AG04450 (cell line): ENCODE results near the gene KPTN. TPM values are rescaled to one million over a fixed set of nuclear protein-coding genes. Genes with fewer than 3 reads are reported as not detected.

Source experiments
- CTCF ChIA-PET: fragments of 300-600, 350-600 bp; formaldehyde crosslinking; extraction: SDS; loops from one replicate; lab custom pipeline; 2022; ENCODE audit warnings: antibody characterized with exemption, inconsistent platforms; lab: Charles Lee
- POLR2A ChIA-PET: fragments of 350-600 bp; formaldehyde crosslinking; extraction: SDS; loops from one replicate; lab custom pipeline; 2021; ENCODE audit warnings: antibody characterized with exemption, inconsistent platforms; lab: Yijun Ruan, JAX
- DNase-seq: peaks from one replicate; pipeline ENCODE4 v3.0.0-alpha.2; 2011; ENCODE audit warnings: low read depth, low spot score
- H3K27ac ChIP-seq: one replicate; pipeline ENCODE4 v1.5.1; 2012; ENCODE audit warnings: low read depth, low read length, control low read depth
- H3K27me3 ChIP-seq: one replicate; pipeline ENCODE4 v1.6.0; 2012; ENCODE audit warnings: low read length; ENCODE audit not compliant: control insufficient read depth, insufficient read depth
- H3K4me3 ChIP-seq: 2 replicates; pipeline ENCODE4 v1.5.1; 2011; ENCODE audit warnings: mild to moderate bottlenecking, low read depth, low read length, control low read depth
- H3K9me3 ChIP-seq: 2 replicates; pipeline ENCODE4 v1.5.1; 2012; ENCODE audit warnings: low read length; ENCODE audit not compliant: control insufficient read depth, insufficient read depth
- polyA plus RNA-seq: library from polyadenylated mRNA; depleted of rRNA; stranded (reverse); fragments of >200 nt; gene quantifications from 2 replicates; pipeline ENCODE4 v1.2.3, GENCODE V29; 2011
- TF ChIP-seq, protein P1 (sequence below): IDR thresholded peaks from 2 replicates; pipeline ENCODE4 v1.5.1; 2011; ENCODE audit warnings: low read depth, low read length, control low read depth, inconsistent platforms

The KPTN gene
- polyA plus RNA-seq, 1 experiment = 5.7 TPM

DNA sequence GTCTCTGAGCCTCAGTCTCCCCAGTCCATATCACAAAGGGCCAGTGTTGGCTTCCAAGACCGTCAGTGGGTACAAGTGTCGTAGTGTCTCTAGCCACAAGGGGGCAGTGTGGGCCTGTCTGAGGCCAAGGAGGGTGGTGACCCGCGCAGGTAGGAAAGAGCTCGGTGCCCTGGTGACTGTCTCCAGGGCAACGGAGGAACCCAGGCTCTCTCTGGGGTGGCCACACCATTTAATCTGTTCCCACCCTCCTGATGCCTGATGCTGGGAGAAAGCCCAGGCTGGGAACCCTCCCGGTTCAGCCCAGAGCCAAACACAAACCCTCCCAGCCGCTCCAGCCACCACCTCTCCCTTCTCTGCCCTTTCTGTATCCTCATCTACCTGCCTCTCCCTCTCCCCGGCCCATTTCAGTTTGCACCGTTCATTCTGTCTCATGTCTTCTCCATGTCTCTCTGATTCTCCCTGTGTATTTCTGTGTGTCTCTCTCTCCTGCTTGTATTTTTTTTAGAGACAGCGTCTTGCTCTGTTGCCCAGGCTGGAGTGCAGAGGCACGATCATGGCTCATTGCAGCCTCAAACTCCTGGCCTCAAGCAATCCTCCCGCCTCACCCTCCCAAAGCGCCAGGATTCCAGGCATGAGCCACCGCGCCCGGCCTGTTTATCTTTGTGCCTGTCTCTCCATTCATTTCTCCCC is 47.2 kb downstream of the KPTN start:
- H3K27me3 ChIP-seq = peaks cover 13% of the 10 kb centered on the region
- TF ChIP-seq, protein P1, sequence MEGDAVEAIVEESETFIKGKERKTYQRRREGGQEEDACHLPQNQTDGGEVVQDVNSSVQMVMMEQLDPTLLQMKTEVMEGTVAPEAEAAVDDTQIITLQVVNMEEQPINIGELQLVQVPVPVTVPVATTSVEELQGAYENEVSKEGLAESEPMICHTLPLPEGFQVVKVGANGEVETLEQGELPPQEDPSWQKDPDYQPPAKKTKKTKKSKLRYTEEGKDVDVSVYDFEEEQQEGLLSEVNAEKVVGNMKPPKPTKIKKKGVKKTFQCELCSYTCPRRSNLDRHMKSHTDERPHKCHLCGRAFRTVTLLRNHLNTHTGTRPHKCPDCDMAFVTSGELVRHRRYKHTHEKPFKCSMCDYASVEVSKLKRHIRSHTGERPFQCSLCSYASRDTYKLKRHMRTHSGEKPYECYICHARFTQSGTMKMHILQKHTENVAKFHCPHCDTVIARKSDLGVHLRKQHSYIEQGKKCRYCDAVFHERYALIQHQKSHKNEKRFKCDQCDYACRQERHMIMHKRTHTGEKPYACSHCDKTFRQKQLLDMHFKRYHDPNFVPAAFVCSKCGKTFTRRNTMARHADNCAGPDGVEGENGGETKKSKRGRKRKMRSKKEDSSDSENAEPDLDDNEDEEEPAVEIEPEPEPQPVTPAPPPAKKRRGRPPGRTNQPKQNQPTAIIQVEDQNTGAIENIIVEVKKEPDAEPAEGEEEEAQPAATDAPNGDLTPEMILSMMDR = peak; percentile 86
- no peak overlapping the region for H3K4me3 ChIP-seq
- POLR2A ChIA-PET = no interaction called here
- H3K27ac ChIP-seq = no peak overlapping the region
- CTCF ChIA-PET = interaction anchor here (0.6 to 9.0 kb wide), 22 partner anchors 9 to 631 kb away, joined by 3 to 212 read pairs (median 4); partner anchors contain the start of genes EHD2, KPTN and NAPA
- DNase-seq = no peak
- no peaks in the 10 kb centered on the region for H3K9me3 ChIP-seq

- no peaks in the 10 kb centered on the region; the same call in 1 of the 2 replicates for H3K9me3 ChIP-seq
- H3K27me3 ChIP-seq = peaks cover 9% of the 10 kb centered on the region
- CTCF ChIA-PET = interaction anchor here (0.6 to 9.0 kb wide), 21 partner anchors 8 to 632 kb away, joined by 3 to 212 read pairs (median 4); partner anchors contain the start of genes EHD2 and NAPA
- no peak for DNase-seq
- POLR2A ChIA-PET = no interaction called here
- H3K4me3 ChIP-seq = no peak overlapping the region
- TF ChIP-seq, protein P1 = no peak
- no peak overlapping the region for H3K27ac ChIP-seq
These were observed 48.1 kb downstream of the KPTN start for GRCh38 chr19:47435883-47436417.

- Histone ChIP-seq H3K27ac (no peak overlapping the region), H3K4me3 (no peak overlapping the region), H3K9me3 (no peaks in the 10 kb centered on the region; the same call in 1 of the 2 replicates), H3K27me3 (peaks cover 4% of the 10 kb centered on the region)
- DNase-seq = no peak
- ChIA-PET CTCF (interaction anchor here (0.6 to 9.0 kb wide), 5 partner anchors 13 to 273 kb away, joined by 3 to 212 read pairs (median 11); partner anchors contain the start of gene EHD2), POLR2A (interaction anchor here (0.7 kb wide), 1 partner anchor 37 kb away, joined by 3 read pairs; no protein-coding TSS in a partner anchor)
- TF ChIP-seq, protein P1 = no peak
These were observed 48.8 kb downstream of the KPTN start for GRCh38 chr19:47435196-47435595.

- TF ChIP-seq, protein P1 = no peak
- Histone ChIP-seq H3K9me3 (no peaks in the 10 kb centered on the region; the same call in 1 of the 2 replicates), H3K4me3 (no peak overlapping the region), H3K27ac (no peak overlapping the region), H3K27me3 (peaks cover 4% of the 10 kb centered on the region)
- POLR2A ChIA-PET = interaction anchor here (0.6 to 1.0 kb wide), 2 partner anchors 49 to 594 kb away, joined by 3 to 6 read pairs; no protein-coding TSS in a partner anchor
- no peak for DNase-seq
- CTCF ChIA-PET = interaction anchor here (1.0 to 9.0 kb wide), 6 partner anchors 11 to 274 kb away, joined by 3 to 212 read pairs (median 6); partner anchors contain the start of genes EHD2 and NAPA
These were observed 49.9 kb downstream of the KPTN start for GRCh38 chr19:47434088-47434487.
